GM15510 (cell line): ENCODE measurements around the gene GARS1.

Source experiments
- POLR2A ChIP-seq: IDR thresholded peaks from 3 replicates; pipeline ENCODE4 v1.6.1; 2011; ENCODE audit warnings: borderline replicate concordance; ENCODE audit not compliant: insufficient read length; ENCODE audit errors: extremely low read depth

The GARS1 gene

GRCh38 chr7:30654296-30655090 lies 59.8 kb downstream of the GARS1 start:
- no peak for TF ChIP-seq POLR2A

DNA sequence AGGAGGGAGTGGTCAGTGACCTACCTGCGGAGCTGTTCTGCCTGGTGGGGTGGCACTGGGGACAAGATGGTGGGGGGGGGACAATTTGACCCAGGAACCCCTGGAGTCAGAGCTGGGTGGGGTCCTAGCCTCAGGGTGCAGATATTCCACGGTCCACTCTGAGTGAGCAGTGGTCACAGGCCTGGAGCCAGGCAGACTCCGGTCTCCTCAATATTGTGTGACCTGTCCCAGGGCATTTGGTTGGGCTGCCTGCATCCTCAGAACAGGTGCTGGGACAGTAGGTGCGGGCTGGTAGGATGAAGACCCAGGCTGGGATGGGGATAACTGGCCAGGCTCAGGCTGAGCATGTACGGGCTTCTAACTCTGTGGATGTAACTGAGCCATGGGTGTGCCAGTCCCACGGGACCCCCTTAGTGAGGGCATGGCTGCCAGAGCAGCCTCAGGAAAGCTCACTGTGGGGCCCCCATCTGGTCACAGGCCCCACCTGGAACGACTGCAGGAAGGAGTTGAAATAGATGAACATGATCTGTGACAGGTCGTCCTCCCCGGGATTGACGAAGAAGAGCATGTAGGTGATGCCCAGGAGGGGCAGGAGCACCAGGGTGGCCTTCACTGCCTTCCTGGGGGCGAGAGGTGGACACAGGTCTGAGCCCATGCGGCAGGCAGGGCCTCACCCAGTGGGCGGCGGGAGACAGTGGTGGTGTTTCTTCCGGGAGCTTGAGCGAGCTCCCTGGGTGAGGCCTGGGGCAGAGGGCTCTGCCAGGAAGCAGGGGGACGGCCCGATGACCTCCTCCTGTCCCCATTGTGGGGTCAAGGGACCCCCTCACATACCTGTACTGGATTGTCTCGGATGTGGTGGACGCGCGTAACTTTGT lies 60.7 kb downstream of the GARS1 start:
- TF ChIP-seq POLR2A: no peak

- no peak for TF ChIP-seq POLR2A
Measured at GRCh38 chr7:30656006-30656957, 61.6 kb downstream of the GARS1 start.

DNA sequence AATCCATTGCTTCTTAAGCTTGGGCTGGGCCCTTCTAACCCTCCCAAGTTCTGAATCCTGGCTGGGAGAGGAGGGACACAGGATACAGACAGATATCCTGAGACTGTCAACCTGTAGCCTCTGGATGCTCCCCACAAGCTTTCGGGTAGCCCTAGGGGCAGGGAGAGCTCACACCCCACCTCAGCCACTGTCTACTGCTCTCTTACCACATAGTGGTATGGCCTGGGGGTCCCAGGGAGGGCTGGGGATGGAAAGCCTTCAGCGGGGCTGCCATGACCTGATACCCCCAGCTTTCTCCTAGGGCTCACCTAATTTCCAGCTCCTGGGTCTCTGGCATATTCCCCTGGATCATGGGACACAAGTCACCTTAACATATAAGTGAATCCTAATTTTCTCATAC lies 62.5 kb downstream of the GARS1 start:
- TF ChIP-seq POLR2A: no peak

- no peak for TF ChIP-seq POLR2A
Measured at GRCh38 chr7:30658479-30659074, 63.9 kb downstream of the GARS1 start.

GRCh38 chr7:30659312-30659711 lies 64.6 kb downstream of the GARS1 start:
- no peak for TF ChIP-seq POLR2A

- no peak for TF ChIP-seq POLR2A
Measured at GRCh38 chr7:30660331-30661255, 65.9 kb downstream of the GARS1 start.

DNA sequence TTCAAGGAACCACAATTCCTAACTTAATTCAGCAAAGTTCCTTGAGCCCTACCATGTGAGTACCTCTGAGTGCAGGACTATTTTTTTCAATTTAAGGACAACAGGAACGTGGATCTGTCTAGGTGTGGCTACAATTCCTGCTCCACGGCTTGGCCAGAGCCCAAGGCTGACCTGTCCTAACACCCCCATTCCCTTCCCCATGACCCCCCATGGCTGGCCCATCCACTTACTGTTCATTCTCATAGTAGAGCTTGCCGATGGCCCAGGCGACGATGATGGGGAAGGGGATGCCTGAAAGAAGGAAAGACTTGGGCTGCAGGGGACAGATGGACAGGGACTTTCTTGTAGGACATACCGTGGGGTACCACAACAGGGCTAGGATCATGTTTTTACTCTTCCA lies 67.2 kb downstream of the GARS1 start:
- no peak for TF ChIP-seq POLR2A

- TF ChIP-seq POLR2A: no peak
Measured at GRCh38 chr7:30662431-30662939, 67.8 kb downstream of the GARS1 start.

GRCh38 chr7:30663414-30663813 lies 68.7 kb downstream of the GARS1 start:
- no peak for TF ChIP-seq POLR2A

DNA sequence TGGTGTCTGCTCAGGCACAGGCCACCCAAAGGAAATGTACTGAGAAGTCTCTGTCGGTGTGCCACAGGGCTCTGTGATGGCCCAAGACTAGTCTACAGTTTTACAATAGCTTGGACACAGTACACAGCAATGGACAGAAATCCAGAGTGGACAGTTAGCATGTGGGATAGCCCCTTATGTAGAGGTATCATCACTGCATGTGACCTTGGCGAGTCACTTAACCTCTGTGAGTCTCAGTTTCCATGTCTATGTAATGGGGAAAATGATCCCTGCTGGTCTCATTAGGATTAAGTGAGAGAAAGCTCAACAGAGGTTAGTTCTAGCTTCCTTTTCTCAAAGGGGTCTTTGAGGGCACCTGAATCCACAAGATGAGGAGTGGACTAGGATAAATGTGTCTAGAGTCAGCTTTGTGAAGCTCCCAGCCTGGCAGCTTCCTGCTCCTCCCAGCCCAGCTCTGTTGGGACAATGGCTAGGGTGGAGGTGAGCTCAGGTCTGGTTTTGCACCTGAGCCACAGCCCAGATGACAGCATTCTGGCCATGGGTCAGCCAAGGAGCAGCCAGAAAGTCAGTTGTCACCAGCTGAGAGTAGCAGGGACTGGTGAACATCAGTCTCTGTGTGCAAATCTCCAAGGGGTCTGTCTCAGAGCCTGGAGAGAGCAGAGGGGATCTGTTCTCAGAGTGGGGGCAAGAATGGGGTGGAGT lies 69.7 kb downstream of the GARS1 start:
- TF ChIP-seq POLR2A: no peak

DNA sequence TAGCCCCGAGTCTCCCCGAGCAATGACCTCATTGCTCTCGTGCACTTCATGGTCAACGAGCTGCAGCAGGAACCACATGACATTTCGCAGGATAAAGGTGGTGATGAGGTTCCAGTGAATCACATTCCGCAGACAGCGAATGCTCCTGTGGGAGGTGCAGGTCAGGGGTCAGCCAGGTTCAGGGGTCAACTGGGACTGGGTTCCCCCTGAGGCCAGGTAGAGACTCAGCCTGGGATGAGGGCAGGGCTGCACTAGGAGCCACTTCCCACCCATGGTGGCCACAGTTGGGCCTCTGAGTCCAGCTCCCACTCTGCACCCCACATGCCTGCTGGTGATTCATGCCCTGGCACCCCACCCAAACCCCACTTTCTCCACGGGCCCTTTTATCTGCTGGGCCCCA lies 70.4 kb downstream of the GARS1 start:
- no peak for TF ChIP-seq POLR2A
